ENCODE measurements around the gene RNF123.

The RNF123 gene

GRCh38 chr3:49689046-49689907, at the start of gene RNF123, which contains the start of gene MST1:
Gene RNF123, plus strand, starts transcription at chr3:49689557. Its CDS starts 1,609 bp downstream, at chr3:49691166.
Gene MST1, minus strand, starts transcription at chr3:49689474. Its CDS starts 783 bp downstream, at chr3:49688691.
- DNase-seq (ENCODE audit: low read depth), result peak; percentile 89

DNA sequence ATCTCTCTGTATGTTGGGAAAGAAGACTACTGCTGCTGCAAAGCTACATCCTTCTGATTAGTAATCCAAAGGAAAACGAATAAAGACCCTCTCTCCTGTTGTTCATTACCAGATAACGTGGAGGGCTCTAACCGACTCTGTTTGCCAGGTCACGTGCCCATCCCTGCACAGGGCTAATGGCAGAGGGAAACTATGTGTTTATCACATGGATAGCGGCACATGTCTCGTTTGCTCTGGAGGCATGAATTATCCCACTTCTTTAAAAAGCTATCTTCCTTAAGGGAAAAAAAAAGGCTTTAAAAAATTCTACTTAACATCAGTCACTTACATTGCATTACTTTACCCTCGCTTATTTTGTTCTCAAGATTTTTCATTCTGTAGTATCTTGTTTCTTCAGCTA, 48.1 kb upstream of the RNF123 start:
- DNase-seq (ENCODE audit: low read depth), result no peak

- DNase-seq (ENCODE audit: low read depth), result no peak
These were observed 47.2 kb upstream of the RNF123 start for GRCh38 chr3:49641921-49642707.

DNA sequence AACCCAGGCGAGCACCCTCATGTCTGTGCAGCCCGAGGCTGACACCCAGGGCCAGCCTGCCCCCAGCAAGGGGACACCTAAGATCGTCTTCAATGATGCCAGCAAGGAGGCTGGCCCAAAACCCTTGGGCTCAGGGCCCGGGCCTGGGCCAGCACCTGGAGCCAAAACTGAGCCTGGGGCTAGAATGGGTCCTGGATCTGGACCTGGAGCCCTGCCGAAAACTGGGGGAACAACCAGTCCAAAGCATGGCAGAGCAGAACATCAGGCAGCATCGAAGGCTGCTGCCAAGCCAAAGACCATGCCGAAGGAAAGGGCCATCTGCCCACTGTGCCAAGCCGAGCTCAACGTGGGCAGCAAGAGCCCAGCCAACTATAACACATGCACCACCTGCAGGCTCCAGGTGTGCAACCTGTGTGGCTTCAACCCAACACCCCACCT, 46.6 kb upstream of the RNF123 start:
- DNase-seq (ENCODE audit: low read depth), result no peak

- no peak for DNase-seq (ENCODE audit: low read depth)
These were observed 44.7 kb upstream of the RNF123 start for GRCh38 chr3:49644684-49645083.

- no peak for DNase-seq (ENCODE audit: low read depth)
These were observed 43.1 kb upstream of the RNF123 start for GRCh38 chr3:49646236-49646635.

DNA sequence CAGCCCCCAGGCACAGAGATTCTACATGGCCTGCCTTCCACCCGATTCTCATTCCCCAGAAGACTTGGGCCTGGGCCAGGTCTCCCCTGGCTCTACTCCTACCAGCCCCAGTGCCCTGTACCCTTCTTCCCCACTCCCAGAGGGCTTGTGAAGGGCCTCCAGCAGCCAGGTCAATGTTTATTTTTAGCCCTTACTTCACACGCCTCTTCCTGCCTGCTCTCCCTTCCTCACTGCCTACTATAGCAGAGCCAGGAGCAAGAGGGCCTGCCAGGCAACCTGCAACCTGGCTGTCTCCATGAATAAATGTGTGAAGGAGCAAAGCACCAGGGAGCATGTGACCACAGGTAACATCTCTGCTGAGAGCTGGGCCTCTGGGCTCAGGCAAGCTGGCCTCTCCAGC, 41.6 kb upstream of the RNF123 start:
- no peak for DNase-seq (ENCODE audit: low read depth)

DNA sequence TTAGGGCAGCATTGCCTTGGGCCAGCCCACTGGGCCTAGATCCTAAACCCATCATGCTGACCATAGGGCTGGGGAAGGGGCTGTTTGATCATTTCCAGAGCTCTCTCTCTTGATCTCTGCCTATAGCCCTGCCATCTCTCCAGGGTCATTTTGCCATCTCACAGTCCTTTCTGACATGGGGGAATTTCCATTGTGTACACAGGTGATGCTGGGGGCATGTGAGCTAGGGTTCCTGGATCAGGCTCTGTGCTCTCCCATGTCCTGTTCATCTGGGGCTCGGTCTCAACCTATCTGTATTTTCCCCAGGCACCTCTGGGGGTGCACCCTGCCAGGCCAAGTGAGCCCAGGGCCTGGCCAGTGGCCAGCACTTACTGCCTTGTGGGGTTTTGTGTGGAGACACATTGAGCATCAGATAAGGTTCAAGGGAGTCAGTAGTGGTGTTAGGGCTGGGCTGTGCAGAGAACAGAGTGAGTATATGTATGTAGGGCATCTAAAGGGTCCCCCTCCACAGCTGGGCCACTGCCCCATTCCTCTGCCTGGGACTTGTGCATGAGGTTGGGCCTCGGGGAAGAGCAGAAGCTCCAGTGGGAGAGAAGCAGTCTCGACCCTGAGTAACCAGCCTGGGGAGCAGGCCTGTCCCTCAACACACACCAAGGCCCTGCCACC, 40.9 kb upstream of the RNF123 start:
- no peak for DNase-seq (ENCODE audit: low read depth)

- DNase-seq (ENCODE audit: low read depth), result no peak
These were observed 39.8 kb upstream of the RNF123 start for GRCh38 chr3:49649576-49649975.

DNA sequence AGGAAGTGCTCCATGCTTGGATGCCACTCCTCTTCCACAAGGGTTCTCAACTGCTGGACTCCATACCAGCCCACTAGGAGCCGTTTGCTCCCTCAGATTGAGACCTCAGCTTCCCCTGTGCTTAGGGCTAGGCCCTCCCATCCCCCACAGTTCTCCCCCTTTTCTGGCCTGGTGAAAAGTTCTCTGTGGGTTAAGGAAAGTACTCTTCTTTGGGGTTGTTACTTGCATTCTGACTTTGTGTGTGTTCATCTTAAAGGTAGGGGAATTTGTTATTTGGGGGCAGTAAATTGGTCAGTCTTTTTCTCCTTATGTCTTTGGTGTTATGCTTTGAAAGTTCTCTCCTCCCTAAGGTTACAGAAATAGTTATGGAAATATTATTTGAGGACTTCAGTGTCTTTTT, 39.2 kb upstream of the RNF123 start:
- DNase-seq (ENCODE audit: low read depth), result no peak

- no peak for DNase-seq (ENCODE audit: low read depth)
These were observed 38.7 kb upstream of the RNF123 start for GRCh38 chr3:49650637-49651036.

GRCh38 chr3:49652218-49652902, 37.0 kb upstream of the RNF123 start:
- no peak for DNase-seq (ENCODE audit: low read depth)

DNA sequence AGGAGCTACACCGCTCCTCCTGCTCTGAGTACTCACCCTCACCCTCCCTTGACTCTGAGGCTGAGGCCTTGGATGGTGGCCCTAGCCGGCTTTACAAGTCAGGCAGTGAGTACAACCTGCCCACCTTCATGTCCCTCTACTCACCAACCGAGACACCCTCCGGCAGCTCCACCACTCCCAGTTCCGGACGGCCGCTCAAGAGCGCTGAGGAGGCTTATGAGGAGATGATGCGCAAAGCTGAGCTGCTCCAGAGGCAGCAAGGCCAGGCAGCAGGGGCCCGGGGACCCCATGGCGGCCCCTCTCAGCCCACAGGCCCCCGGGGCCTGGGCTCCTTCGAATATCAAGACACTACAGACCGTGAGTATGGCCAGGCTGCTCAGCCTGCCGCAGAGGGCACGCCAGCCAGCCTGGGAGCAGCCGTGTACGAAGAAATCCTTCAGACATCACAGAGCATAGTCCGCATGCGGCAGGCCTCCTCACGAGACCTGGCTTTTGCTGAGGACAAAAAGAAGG, 36.4 kb upstream of the RNF123 start:
- no peak for DNase-seq (ENCODE audit: low read depth)

- no peak for DNase-seq (ENCODE audit: low read depth)
These were observed 35.7 kb upstream of the RNF123 start for GRCh38 chr3:49653621-49654020.

- DNase-seq (ENCODE audit: low read depth), result no peak
These were observed 35.1 kb upstream of the RNF123 start for GRCh38 chr3:49654176-49654825.

DNA sequence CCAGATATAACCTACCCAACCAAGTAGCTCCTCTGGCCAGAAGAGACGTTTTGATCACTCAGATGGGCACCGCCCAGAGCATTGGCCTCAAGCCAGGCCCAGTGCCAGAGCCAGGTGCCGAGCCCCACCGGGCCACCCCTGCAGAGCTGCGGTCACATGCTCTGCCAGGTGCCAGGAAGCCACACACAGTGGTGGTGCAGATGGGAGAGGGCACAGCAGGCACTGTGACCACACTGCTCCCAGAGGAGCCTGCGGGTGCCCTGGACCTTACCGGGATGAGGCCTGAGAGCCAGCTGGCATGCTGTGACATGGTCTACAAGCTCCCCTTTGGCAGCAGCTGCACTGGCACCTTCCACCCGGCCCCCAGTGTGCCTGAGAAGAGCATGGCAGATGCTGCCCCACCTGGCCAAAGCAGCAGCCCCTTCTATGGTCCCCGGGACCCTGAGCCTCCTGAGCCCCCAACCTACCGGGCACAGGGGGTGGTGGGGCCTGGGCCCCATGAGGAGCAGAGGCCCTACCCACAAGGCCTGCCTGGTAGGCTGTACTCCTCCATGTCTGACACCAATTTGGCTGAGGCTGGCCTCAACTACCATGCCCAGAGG, 34.3 kb upstream of the RNF123 start:
- no peak for DNase-seq (ENCODE audit: low read depth)

- DNase-seq (ENCODE audit: low read depth), result no peak
These were observed 33.5 kb upstream of the RNF123 start for GRCh38 chr3:49655731-49656285.

DNA sequence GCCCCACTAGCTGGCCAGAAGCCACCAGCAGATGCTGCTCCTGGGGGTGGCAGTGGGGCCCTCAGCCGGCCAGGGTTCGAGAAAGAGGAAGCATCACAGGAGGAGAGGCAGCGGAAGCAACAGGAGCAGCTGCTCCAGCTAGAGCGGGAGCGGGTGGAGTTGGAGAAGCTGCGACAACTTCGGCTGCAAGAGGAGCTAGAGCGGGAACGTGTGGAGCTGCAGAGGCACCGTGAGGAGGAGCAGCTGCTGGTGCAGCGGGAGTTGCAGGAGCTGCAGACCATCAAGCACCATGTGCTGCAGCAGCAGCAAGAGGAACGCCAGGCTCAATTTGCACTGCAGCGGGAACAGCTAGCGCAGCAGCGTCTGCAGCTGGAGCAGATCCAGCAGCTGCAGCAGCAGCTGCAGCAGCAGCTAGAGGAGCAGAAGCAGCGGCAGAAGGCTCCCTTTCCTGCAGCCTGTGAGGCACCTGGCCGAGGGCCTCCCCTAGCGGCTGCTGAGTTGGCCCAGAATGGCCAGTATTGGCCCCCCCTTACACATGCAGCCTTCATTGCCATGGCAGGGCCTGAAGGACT, 32.7 kb upstream of the RNF123 start:
- no peak for DNase-seq (ENCODE audit: low read depth)

- no peak for DNase-seq (ENCODE audit: low read depth)
These were observed 32.0 kb upstream of the RNF123 start for GRCh38 chr3:49657208-49657915.

Measured in stimulated activated CD8-positive, alpha-beta memory T cell treated with anti-CD3 and anti-CD28 coated beads, Interleukin-4, amount 100 ng/mL, for 24 hours (primary cell).